ENCODE measurements around the gene MRPL43.

- TF ChIP-seq CTCF (IDR thresholded peaks at IDR 0.05) (no peak), EZH2 (IDR thresholded peaks at IDR 0.05) (no peak)
Measured at GRCh38 chr10:101002456-101002855, 15.2 kb upstream of the MRPL43 start.

All from neural progenitor cell (in vitro differentiated cells).